Heart left ventricle (tissue), 16 donors: ENCODE data around the gene ACKR4. TPM values are rescaled to one million over a fixed set of nuclear protein-coding genes. Genes with fewer than 3 reads are reported as not detected.
A peak's percentile ranks its signal among the peaks of the same experiment; 100 is the strongest.

Experiments
- ATAC-seq, 4 donors: fragments of 200-7000 bp; cut with Tn5 transposase; one replicate each; pipeline ENCODE4 v1.9.1; 2020 to 2022; ENCODE audit warnings: moderate library complexity in 4 of 4, mild to moderate bottlenecking in 3 of 4, moderate number of reproducible peaks in 1 of 4
- DNase-seq, 5 donors: peaks; one replicate each; pipeline ENCODE4 v3.0.0-alpha.2; 2020
- H3K27ac ChIP-seq, 12 donors: fragments of 200-600 bp; sonication (generic) in 4 of 12; one replicate each; pipeline versions ENCODE4 v1.5.0 to v1.8.0; 2016 to 2022; ENCODE audit warnings: mild to moderate bottlenecking in 2 of 12
- H3K27me3 ChIP-seq, 9 donors: fragments of 200-600 bp; sonication (generic) in 2 of 9; one replicate each; pipeline versions ENCODE4 v1.5.1 to v1.8.0; 2016 to 2022; ENCODE audit warnings: mild to moderate bottlenecking in 3 of 9
- H3K36me3 ChIP-seq, 9 donors: fragments of 200-600 bp; sonication (generic) in 2 of 9; one replicate each; pipeline versions ENCODE4 v1.5.0 to v1.8.0; 2018 to 2022; ENCODE audit warnings: mild to moderate bottlenecking in 2 of 9
- H3K4me1 ChIP-seq, 12 donors: fragments of 200-600 bp; sonication (generic) in 4 of 12; one replicate each; pipeline versions ENCODE4 v1.5.0 to v1.8.0; 2016 to 2022; ENCODE audit warnings: mild to moderate bottlenecking in 3 of 12
- H3K4me3 ChIP-seq, 12 donors: fragments of 200-600 bp; sonication (generic) in 4 of 12; one replicate each; pipeline versions ENCODE4 v1.5.0 to v1.8.0; 2017 to 2022; ENCODE audit warnings: mild to moderate bottlenecking in 9 of 12, moderate library complexity in 4 of 12
- H3K9me3 ChIP-seq, 12 donors: fragments of 200-600 bp; sonication (generic) in 4 of 12; one replicate each; pipeline versions ENCODE4 v1.5.0 to v1.8.0; 2016 to 2022; ENCODE audit warnings: mild to moderate bottlenecking in 1 of 12
- CTCF ChIP-seq, 12 donors: fragments of 200-600 bp; sonication (generic) in 4 of 12; IDR thresholded peaks; one replicate each; pipeline versions ENCODE4 v1.5.0 to v1.8.0; 2018 to 2022; ENCODE audit warnings: antibody characterized with exemption in 12 of 12, mild to moderate bottlenecking in 5 of 12
- POLR2A ChIP-seq, 2 donors: fragments of 450-650 bp; IDR thresholded peaks; one replicate each; pipeline ENCODE4 v1.6.1; 2017; ENCODE audit warnings: antibody characterized with exemption in 2 of 2, mild to moderate bottlenecking in 2 of 2, moderate library complexity in 2 of 2
- WGBS, 4 donors: extraction: QIAGEN DNeasy Blood & Tissue Kit in 2 of 4; methylation state at CpG; one replicate each; pipeline versions ENCODE4 v1.1.5 to v1.1.7; 2013 to 2018; 5-methylcytosine and 5-hydroxymethylcytosine counted together
- intact Hi-C, 10 donors: fragments of 100-400 bp; cut with DNase I; formaldehyde crosslinking; loops; one replicate each; pipeline versions ENCODE4 v1.11.1 to v1.14.2; 2022
- polyA plus RNA-seq, 2 donors: library from polyadenylated mRNA; stranded (reverse); fragments of 200-250 nt; gene quantifications; one replicate each; pipeline ENCODE4 v1.2.3, GENCODE V29; 2013
- total RNA-seq, 9 donors: library from RNA; depleted of rRNA in 2 of 9; stranded (reverse); fragments of >200 nt in 2 of 9; fragmentation: NEBNext Ultra II Directional in 3 of 9; extraction: Animal tissue kit (Norgen Biotek cat#: 25700) in 3 of 9; gene quantifications; one replicate each; pipeline versions ENCODE4 v1.1.0 to v1.2.4, GENCODE V29; 2016 to 2023
- donor health status: ischemic (EF 13 %, LVEDD 7.1; RV severe dilation, severe dysfunction).
- donor health status: healthy with polysubstance abuse.
- donor health status: DM: no; HTN: yes; CAD: no.
- donor health status: DM: no; HTN: no; CAD: no.
- donor health status: ischemic (EF 25% LVEDD 6.9; RV normal size, moderate dysfunction).
- donor health status: ischemic (EF 25% LVEDD 5.7; RV mildly dilated, moderate dysfunction).
- donor health status: healthy.
- donor health status: DM: yes; HTN: yes; CAD: no.
- donor health status: ischemic (EF 35%, LVEDD 5.7; RV mildly dilated, moderate dysfunction).
- donor health status: nonischemic (EF 11% LVEDD 7.7; RV severe dilation, severe dysfunction).
- donor health status: DM: yes; HTN: yes; CAD: no.
- donor health status: PGD.
- donor health status: ischemic (EF 29% LVEDD 5.4; RV normal size, mild dysfunction).
- donor health status: nonischemic (EF 23%, LVEDD 6.1; RV moderate dilation, normal function).

ACKR4 gene
- total and polyA plus RNA-seq, 11 donors = 0.64 to 3.0 (median 2.0) TPM

GRCh38 chr3:132625613-132626012 is 28.5 kb downstream of the ACKR4 start:
- no peak overlapping the region for H3K27ac ChIP-seq
- H3K27me3 ChIP-seq = no peaks in the 10 kb centered on the region
- ATAC-seq = no peak
- DNase-seq = no peak
- 94 to 100% (median 96%) methylated on average over 1 of the region's 1 CpG for WGBS, 4 donors
- no peak for TF ChIP-seq POLR2A (IDR thresholded peaks at IDR 0.05)
- no peak for TF ChIP-seq CTCF (IDR thresholded peaks at IDR 0.05)
- H3K4me1 ChIP-seq = peaks cover 0 to 15% (median 0%) of the 10 kb centered on the region in 12 donors
- H3K4me3 ChIP-seq = no peak overlapping the region
- intact Hi-C loops = no loop called here
- H3K9me3 ChIP-seq = peaks cover 0 to 7% (median 0%) of the 10 kb centered on the region in 12 donors
- peaks cover 0 to 75% (median 38%) of the 10 kb centered on the region in 9 donors for H3K36me3 ChIP-seq

DNA sequence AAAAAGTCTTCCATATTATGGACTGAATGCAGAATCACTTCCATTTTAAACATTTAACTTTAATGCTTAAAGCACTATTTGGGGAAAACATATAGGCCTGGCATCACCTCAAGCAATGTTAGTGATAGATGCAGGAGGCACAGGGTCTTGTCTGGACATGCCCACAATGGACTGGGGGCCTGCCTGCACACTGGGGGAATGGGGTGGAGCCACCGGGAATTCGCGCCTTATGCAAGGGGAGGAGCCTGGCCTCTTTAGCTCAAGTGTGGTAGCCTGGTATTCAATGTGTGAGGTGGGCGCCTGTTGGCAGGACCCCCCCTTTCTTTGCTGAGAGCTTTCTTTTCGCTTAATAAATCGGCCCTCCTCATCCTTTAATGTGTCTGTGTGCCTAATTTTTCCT is 29.9 kb downstream of the ACKR4 start:
- H3K36me3 ChIP-seq = peaks cover 0 to 84% (median 38%) of the 10 kb centered on the region in 9 donors
- no peaks in the 10 kb centered on the region for H3K27me3 ChIP-seq
- intact Hi-C loops = no loop called here
- no peak overlapping the region for H3K27ac ChIP-seq
- no peak overlapping the region for H3K4me3 ChIP-seq
- TF ChIP-seq CTCF (IDR thresholded peaks at IDR 0.05) (no peak), POLR2A (IDR thresholded peaks at IDR 0.05) (no peak)
- 94 to 98% (median 96%) methylated on average over 6 of the region's 6 CpGs for WGBS, 4 donors
- H3K9me3 ChIP-seq = no peaks in the 10 kb centered on the region
- peaks cover 0 to 12% (median 0%) of the 10 kb centered on the region in 12 donors for H3K4me1 ChIP-seq
- ATAC-seq (no peak), DNase-seq (no peak)

GRCh38 chr3:132628157-132628556 is 31.1 kb downstream of the ACKR4 start:
- H3K9me3 ChIP-seq = no peaks in the 10 kb centered on the region
- H3K27me3 ChIP-seq = no peaks in the 10 kb centered on the region
- H3K4me1 ChIP-seq = peaks cover 0 to 4% (median 0%) of the 10 kb centered on the region in 12 donors
- no peak overlapping the region for H3K4me3 ChIP-seq
- ATAC-seq = no peak
- H3K36me3 ChIP-seq = peaks cover 0 to 86% (median 38%) of the 10 kb centered on the region in 9 donors
- no peak for DNase-seq
- WGBS, 4 donors = 70 to 81% (median 75%) methylated on average over 2 of the region's 2 CpGs
- intact Hi-C loops = no loop called here
- no peak overlapping the region for H3K27ac ChIP-seq
- TF ChIP-seq POLR2A (IDR thresholded peaks at IDR 0.05) (no peak), CTCF (IDR thresholded peaks at IDR 0.05) (no peak)

- intact Hi-C loops = no loop called here
- peaks cover 0 to 72% (median 33%) of the 10 kb centered on the region in 9 donors for H3K36me3 ChIP-seq
- peak overlapping the region in 1 of 12 donors; percentile 41 for H3K27ac ChIP-seq
- H3K4me1 ChIP-seq = peaks cover 0 to 4% (median 0%) of the 10 kb centered on the region in 12 donors
- H3K27me3 ChIP-seq = no peaks in the 10 kb centered on the region
- H3K9me3 ChIP-seq = no peaks in the 10 kb centered on the region
- ATAC-seq (peak in 2 of 4 donors; percentile 36 to 82), DNase-seq (no peak)
- H3K4me3 ChIP-seq = no peak overlapping the region
- TF ChIP-seq CTCF (IDR thresholded peaks at IDR 0.05) (no peak), POLR2A (IDR thresholded peaks at IDR 0.05) (no peak)
- WGBS, 4 donors = 71 to 80% (median 73%) methylated on average over 1 of the region's 1 CpG
Measured at GRCh38 chr3:132629928-132630327, 32.9 kb downstream of the ACKR4 start.
